CD4-positive, alpha-beta T cell (primary cell): ENCODE results near the gene RIPK4. TPM values are rescaled to one million over a fixed set of nuclear protein-coding genes. Genes with fewer than 3 reads are reported as not detected.
A peak's percentile ranks its signal among the peaks of the same experiment; 100 is the strongest.

Experiments used
- ATAC-seq: fragments of 200-7000 bp; cut with Tn5 transposase; one replicate; pipeline ENCODE4 v1.10.0; 2022; ENCODE audit warnings: mild to moderate bottlenecking; ENCODE audit not compliant: poor library complexity
- CTCF ChIA-PET: fragments of 350-600 bp; sonication (Branson Sonifier 250); formaldehyde crosslinking; loops from one replicate; lab custom pipeline; 2021; ENCODE audit warnings: antibody characterized with exemption, inconsistent platforms; lab: Charles Lee
- POLR2A ChIA-PET: fragments of 350-600 bp; sonication (Branson Sonifier 250); formaldehyde crosslinking; loops from one replicate; lab custom pipeline; 2021; ENCODE audit warnings: antibody characterized with exemption, inconsistent platforms; lab: Charles Lee
- DNase-seq, 14 experiments: peaks; one replicate each; pipeline ENCODE4 v3.0.0-alpha.2; 2013 to 2020; ENCODE audit warnings: mixed read lengths in 2 of 14
- H3K27ac ChIP-seq, 2 donors: one replicate each; pipeline versions ENCODE4 v1.5.1 to v1.7.0; 2013; ENCODE audit warnings: low read length in 2 of 2, low read depth in 1 of 2, mild to moderate bottlenecking in 1 of 2
- H3K27me3 ChIP-seq, 2 experiments: 1 replicate in 1 of 2; 2 replicates in 1 of 2; pipeline versions ENCODE4 v1.6.1 to v1.7.0; 2013; ENCODE audit warnings: low read length in 2 of 2, control low read depth in 1 of 2, mild to moderate bottlenecking in 1 of 2, moderate library complexity in 1 of 2; ENCODE audit not compliant: insufficient read depth in 2 of 2, control insufficient read depth in 1 of 2
- H3K36me3 ChIP-seq: one replicate; pipeline ENCODE4 v1.6.1; 2013; ENCODE audit warnings: low read length, control low read depth; ENCODE audit not compliant: insufficient read depth
- H3K4me1 ChIP-seq: one replicate; pipeline ENCODE4 v1.6.1; 2013; ENCODE audit warnings: low read length, control low read depth; ENCODE audit not compliant: insufficient read depth
- H3K4me3 ChIP-seq: one replicate; pipeline ENCODE4 v1.5.1; 2013; ENCODE audit warnings: mild to moderate bottlenecking, low read length, moderate library complexity
- H3K9me3 ChIP-seq, 2 experiments: 1 replicate in 1 of 2; 2 replicates in 1 of 2; pipeline versions ENCODE4 v1.6.1 to v1.7.0; 2013; ENCODE audit warnings: low read length in 2 of 2, mild to moderate bottlenecking in 2 of 2, control low read depth in 1 of 2, moderate library complexity in 1 of 2; ENCODE audit not compliant: control insufficient read depth in 1 of 2, insufficient read depth in 1 of 2
- H3K27ac Mint-ChIP-seq: one replicate; pipeline ENCODE4 v1.8.0; 2020; ENCODE audit warnings: mixed read lengths
- H3K27me3 Mint-ChIP-seq: one replicate; pipeline ENCODE4 v1.8.0; 2021; ENCODE audit warnings: mixed read lengths
- H3K36me3 Mint-ChIP-seq: one replicate; pipeline ENCODE4 v1.8.0; 2021; ENCODE audit warnings: low read depth, mixed read lengths
- H3K4me1 Mint-ChIP-seq: one replicate; pipeline ENCODE4 v1.8.0; 2021; ENCODE audit warnings: low read depth, mixed read lengths
- H3K4me3 Mint-ChIP-seq: one replicate; pipeline ENCODE4 v1.8.0; 2020; ENCODE audit warnings: mild to moderate bottlenecking, mixed read lengths
- H3K9me3 Mint-ChIP-seq: one replicate; pipeline ENCODE4 v1.8.0; 2020; ENCODE audit warnings: mixed read lengths
- CTCF ChIP-seq: fragments of 200-600 bp; IDR thresholded peaks from one replicate; pipeline ENCODE4 v1.8.0; 2022; ENCODE audit warnings: antibody characterized with exemption, mild to moderate bottlenecking
- intact Hi-C, 2 experiments: fragments of 100-400 bp; cut with DNase I in 1 of 2; cut with micrococcal nuclease in 1 of 2; formaldehyde crosslinking; loops; one replicate each; pipeline versions ENCODE4 v1.15.1 to v1.9.0; 2023 to 2025; cut with DNase I, micrococcal nuclease
- total RNA-seq, 174 experiments: library from RNA in 2 of 174; stranded (reverse) in 2 of 174; gene quantifications; one replicate each; pipeline ENCODE4 v1.2.3 and lab custom pipeline; 2021 to 2026

The RIPK4 gene
- total RNA-seq, 2 experiments from 2014 or later = 2.5 to 3.0 TPM

DNA sequence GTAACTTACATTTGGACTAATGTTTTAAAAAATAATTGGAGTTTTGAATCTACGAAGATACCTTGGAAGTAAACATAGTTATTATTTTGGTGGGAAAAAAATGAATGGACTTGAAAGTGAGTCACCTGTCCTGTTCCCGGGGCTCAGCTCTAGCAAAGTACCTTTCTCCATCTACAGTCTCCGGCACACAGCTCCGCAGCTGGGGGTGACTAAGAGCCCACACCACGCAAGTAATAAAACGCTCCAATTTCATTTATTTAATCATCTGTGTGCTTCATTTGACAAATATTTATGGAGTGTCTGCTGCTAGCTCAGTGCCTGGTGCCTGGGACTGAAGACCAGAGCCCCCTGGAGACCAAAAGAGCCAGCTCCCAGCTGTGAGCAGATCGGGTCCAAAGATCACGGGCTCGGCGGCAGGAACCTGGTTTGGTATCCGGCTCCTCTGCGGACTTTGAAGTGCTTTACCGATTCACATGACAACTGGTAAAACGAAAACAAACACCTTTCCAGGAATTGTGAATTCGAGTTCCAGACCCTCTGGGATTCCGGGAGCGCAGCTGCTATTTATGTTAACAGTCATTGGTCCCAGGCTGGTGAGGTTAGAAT, 1.7 kb upstream of the RIPK4 start:
- POLR2A ChIA-PET = interaction anchor here (1.0 kb wide), 1 partner anchor 9 kb away, joined by 3 read pairs; no protein-coding TSS in a partner anchor
- H3K9me3 ChIP-seq = peaks cover 0 to 10% of the 10 kb centered on the region in 2 experiments
- peak in 8 of 14 experiments; percentile 9 to 53 (median 28) for DNase-seq
- peak overlapping the region; percentile 48 for H3K4me3 ChIP-seq
- peak; percentile 46 for ATAC-seq
- H3K27ac ChIP-seq = no peak overlapping the region
- H3K4me1 ChIP-seq = peaks cover 36% of the 10 kb centered on the region
- Mint-ChIP-seq H3K4me3 (peak overlapping the region; percentile 86), H3K9me3 (no peaks in the 10 kb centered on the region), H3K27ac (peak overlapping the region; percentile 15), H3K4me1 (peaks cover 36% of the 10 kb centered on the region), H3K27me3 (peaks cover 85% of the 10 kb centered on the region), H3K36me3 (no peaks in the 10 kb centered on the region)
- TF ChIP-seq CTCF = no peak
- H3K36me3 ChIP-seq = no peaks in the 10 kb centered on the region
- intact Hi-C loops = no loop called here
- CTCF ChIA-PET = no interaction called here
- peaks cover 44 to 67% of the 10 kb centered on the region in 2 experiments for H3K27me3 ChIP-seq

- H3K36me3 ChIP-seq = no peaks in the 10 kb centered on the region
- Mint-ChIP-seq H3K27me3 (peaks cover 85% of the 10 kb centered on the region), H3K27ac (peak overlapping the region; percentile 15), H3K4me3 (peak overlapping the region; percentile 86), H3K9me3 (no peaks in the 10 kb centered on the region), H3K36me3 (no peaks in the 10 kb centered on the region), H3K4me1 (peaks cover 36% of the 10 kb centered on the region)
- H3K27me3 ChIP-seq = peaks cover 47 to 69% of the 10 kb centered on the region in 2 experiments
- peaks cover 0 to 10% of the 10 kb centered on the region in 2 experiments for H3K9me3 ChIP-seq
- DNase-seq = peak in 3 of 14 experiments; percentile 15 to 34 (median 34)
- no peak overlapping the region for H3K27ac ChIP-seq
- ChIA-PET CTCF (no interaction called here), POLR2A (interaction anchor here (1.0 kb wide), 1 partner anchor 8 kb away, joined by 3 read pairs; no protein-coding TSS in a partner anchor)
- peak; percentile 28 for ATAC-seq
- peaks cover 36% of the 10 kb centered on the region for H3K4me1 ChIP-seq
- H3K4me3 ChIP-seq = peak overlapping the region; percentile 48
- intact Hi-C loops = no loop called here
- TF ChIP-seq CTCF = no peak
Measured at GRCh38 chr21:41767606-41768436, 969 bp upstream of the RIPK4 start.

GRCh38 chr21:41765973-41766882, 624 bp downstream of the RIPK4 start:
- no peaks in the 10 kb centered on the region for H3K36me3 Mint-ChIP-seq
- H3K9me3 Mint-ChIP-seq = no peaks in the 10 kb centered on the region
- peaks cover 42% of the 10 kb centered on the region for H3K4me1 Mint-ChIP-seq
- POLR2A ChIA-PET = interaction anchor here (0.8 kb wide), 1 partner anchor 431 kb away, joined by 3 read pairs; no protein-coding TSS in a partner anchor
- no peak for ATAC-seq
- H3K36me3 ChIP-seq = no peaks in the 10 kb centered on the region
- peak overlapping the region; percentile 48 for H3K4me3 ChIP-seq
- H3K27me3 ChIP-seq = peaks cover 52 to 77% of the 10 kb centered on the region in 2 experiments
- no peak for TF ChIP-seq CTCF
- CTCF ChIA-PET = no interaction called here
- peak in 1 of 14 experiments; percentile 11 for DNase-seq
- H3K4me1 ChIP-seq = peaks cover 42% of the 10 kb centered on the region
- H3K27me3 Mint-ChIP-seq = peaks cover 86% of the 10 kb centered on the region
- no peak overlapping the region for H3K27ac Mint-ChIP-seq
- intact Hi-C loops = no loop called here
- H3K9me3 ChIP-seq = peaks cover 0 to 10% of the 10 kb centered on the region in 2 experiments
- H3K4me3 Mint-ChIP-seq = peak overlapping the region; percentile 86
- H3K27ac ChIP-seq = no peak overlapping the region
